GM19328 (cell line): ENCODE results near the gene SRR.
"Not testable (repeated sequence)": the region's sequence is repeated elsewhere in the genome, so short reads cannot be mapped to it uniquely, and the experiment has no call there.

Source experiments
- ATAC-seq: cut with Tn5 transposase; IDR thresholded peaks from one replicate; pipeline ENCODE4 v1.9.1; 2021; ENCODE audit warnings: mild to moderate bottlenecking, moderate library complexity; ENCODE audit not compliant: unreplicated experiment

The SRR gene

GRCh38 chr17:2303204-2304188 lies at the start of gene SRR, which contains the start of gene SMG6:
Gene SRR, plus strand, starts transcription at chr17:2303950. Its CDS starts 11,611 bp downstream, at chr17:2315561.
Gene SMG6, minus strand, starts transcription at chr17:2303785. Its CDS starts 65 bp downstream, at chr17:2303720.
- peak; percentile 84 for ATAC-seq

- ATAC-seq: not testable (repeated sequence)
These were observed 44.9 kb upstream of the SRR start for GRCh38 chr17:2258830-2259229.

GRCh38 chr17:2259769-2260536 lies 43.8 kb upstream of the SRR start:
- no peak for ATAC-seq

- ATAC-seq: no peak
These were observed 41.6 kb upstream of the SRR start for GRCh38 chr17:2262135-2262587.

- no peak for ATAC-seq
These were observed 40.3 kb upstream of the SRR start for GRCh38 chr17:2263183-2264066.

- no peak for ATAC-seq
These were observed 39.5 kb upstream of the SRR start for GRCh38 chr17:2264067-2264860.

- not testable (repeated sequence) for ATAC-seq
These were observed 38.6 kb upstream of the SRR start for GRCh38 chr17:2265166-2265565.

GRCh38 chr17:2266045-2266864 lies 37.5 kb upstream of the SRR start:
- no peak for ATAC-seq

GRCh38 chr17:2266865-2267228 lies 36.9 kb upstream of the SRR start:
- ATAC-seq: no peak

- ATAC-seq: no peak
These were observed 36.4 kb upstream of the SRR start for GRCh38 chr17:2267354-2267753.

GRCh38 chr17:2271985-2272702 lies 31.6 kb upstream of the SRR start:
- no peak for ATAC-seq

GRCh38 chr17:2274414-2274813 lies 29.3 kb upstream of the SRR start:
- no peak for ATAC-seq

- ATAC-seq: no peak
These were observed 28.0 kb upstream of the SRR start for GRCh38 chr17:2275722-2276121.

- no peak for ATAC-seq
These were observed 26.1 kb upstream of the SRR start for GRCh38 chr17:2277429-2278170.

- no peak for ATAC-seq
These were observed 24.0 kb upstream of the SRR start for GRCh38 chr17:2279707-2280106.

GRCh38 chr17:2282297-2282873 lies 21.4 kb upstream of the SRR start:
- no peak for ATAC-seq

GRCh38 chr17:2283302-2283701 lies 20.4 kb upstream of the SRR start:
- no peak for ATAC-seq
